ENCODE measurements around the gene MAGI2.
A peak's percentile ranks its signal among the peaks of the same experiment; 100 is the strongest.

The MAGI2 gene

GRCh38 chr7:79453558-79454360 lies at the start of gene MAGI2:
TSS of gene MAGI2 (minus strand) at chr7:79453667. CDS start at chr7:79453320, 347 bp downstream.
- peak; percentile 91 for DNase-seq

- DNase-seq, result no peak
Measured at GRCh38 chr7:79502151-79502550, 48.7 kb upstream of the MAGI2 start.

- DNase-seq, result no peak
Measured at GRCh38 chr7:79500759-79501158, 47.3 kb upstream of the MAGI2 start.

- DNase-seq, result no peak
Measured at GRCh38 chr7:79497728-79498127, 44.3 kb upstream of the MAGI2 start.

GRCh38 chr7:79495544-79496272 lies 42.2 kb upstream of the MAGI2 start:
- no peak for DNase-seq

GRCh38 chr7:79494046-79494445 lies 40.6 kb upstream of the MAGI2 start:
- DNase-seq, result no peak

- no peak for DNase-seq
Measured at GRCh38 chr7:79489371-79489770, 35.9 kb upstream of the MAGI2 start.

- no peak for DNase-seq
Measured at GRCh38 chr7:79478386-79478785, 24.9 kb upstream of the MAGI2 start.

- no peak for DNase-seq
Measured at GRCh38 chr7:79475455-79475854, 22.0 kb upstream of the MAGI2 start.

GRCh38 chr7:79471699-79472098 lies 18.2 kb upstream of the MAGI2 start:
- DNase-seq, result no peak

GRCh38 chr7:79471283-79471682 lies 17.8 kb upstream of the MAGI2 start:
- no peak for DNase-seq

- no peak for DNase-seq
Measured at GRCh38 chr7:79465551-79465950, 12.1 kb upstream of the MAGI2 start.

GRCh38 chr7:79464051-79464450 lies 10.6 kb upstream of the MAGI2 start:
- no peak for DNase-seq

- no peak for DNase-seq
Measured at GRCh38 chr7:79462390-79462789, 8.9 kb upstream of the MAGI2 start.

GRCh38 chr7:79461660-79462059 lies 8.2 kb upstream of the MAGI2 start:
- DNase-seq, result no peak

- no peak for DNase-seq
Measured at GRCh38 chr7:79459381-79459780, 5.9 kb upstream of the MAGI2 start.

- no peak for DNase-seq
Measured at GRCh38 chr7:79458796-79459195, 5.3 kb upstream of the MAGI2 start.

- no peak for DNase-seq
Measured at GRCh38 chr7:79455173-79455790, 1.8 kb upstream of the MAGI2 start.

GRCh38 chr7:79454361-79454960 lies 994 bp upstream of the MAGI2 start:
- DNase-seq, result peak; percentile 75

GRCh38 chr7:79453266-79453557 lies 255 bp downstream of the MAGI2 start:
- no peak for DNase-seq

- DNase-seq, result peak; percentile 67
Measured at GRCh38 chr7:79452495-79453265, 787 bp downstream of the MAGI2 start.

GRCh38 chr7:79452032-79452494 lies 1.4 kb downstream of the MAGI2 start:
- peak; percentile 87 for DNase-seq

GRCh38 chr7:79451580-79451979 lies 1.9 kb downstream of the MAGI2 start:
- DNase-seq, result no peak

Data from islet precursor cell (in vitro differentiated cells).